ENCODE data around the gene CEACAM1. TPM values are rescaled to one million over a fixed set of nuclear protein-coding genes. Genes with fewer than 3 reads are reported as not detected.

CEACAM1 gene
- total RNA-seq: not detected in 2 replicates

DNA sequence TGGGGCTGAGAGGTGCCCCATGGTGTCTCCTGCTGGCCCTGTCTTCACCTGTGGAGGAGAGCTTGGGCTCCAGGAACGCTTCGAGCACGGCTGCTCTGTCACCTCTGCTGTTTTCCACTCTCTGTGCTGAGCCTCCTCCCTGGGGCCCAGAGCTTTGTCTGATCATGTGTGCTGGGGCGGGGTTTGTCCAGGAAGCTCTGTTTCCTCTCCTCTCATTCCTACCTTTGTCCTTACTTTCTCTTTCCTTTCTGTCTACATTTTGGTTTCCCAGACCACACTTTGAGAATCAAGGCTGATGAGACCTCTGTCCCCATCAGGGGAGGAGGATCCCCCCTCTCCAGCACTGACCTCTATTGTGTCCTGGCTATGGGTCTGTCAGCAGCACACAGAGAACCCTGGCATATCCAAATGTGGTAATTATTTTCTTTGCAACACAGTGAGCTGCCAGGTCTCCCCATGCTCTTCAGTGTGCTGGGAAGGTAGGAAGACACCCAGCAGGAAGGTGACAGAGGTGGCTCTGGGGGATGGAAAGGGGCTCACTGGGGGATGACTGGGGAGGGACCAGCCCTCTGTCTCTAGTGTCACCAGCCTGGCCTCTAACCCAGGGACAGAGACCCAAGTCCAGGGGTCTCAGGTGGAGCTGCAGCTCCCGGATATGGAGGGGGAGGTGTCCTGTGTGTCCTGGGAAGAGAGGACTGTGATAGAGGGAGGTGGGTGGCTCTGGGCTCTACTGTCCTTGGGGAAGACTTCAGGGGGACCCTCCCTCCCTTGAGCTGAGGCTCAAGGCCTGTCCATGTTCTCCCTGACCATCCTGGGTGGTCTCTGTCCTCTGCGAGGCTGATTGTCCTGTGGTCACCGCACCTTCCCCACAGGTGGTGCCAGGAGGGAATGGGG lies at the start of gene CEACAM1:
Gene CEACAM1 (minus strand): TSS at position 128 of the 894 bp plus-strand sequence. CDS start 107 bp downstream, at position 21.

Other genes with a start within 250 kb of the CEACAM1 start
- 0.37 TPM in 1 of 2 replicates, not detected in the other for gene PRR19, start 226.3 kb downstream of the CEACAM1 start, total RNA-seq
- 15.1 and 19.6 TPM in 2 replicates for gene PAFAH1B3, start 225.9 kb downstream of the CEACAM1 start, total RNA-seq
- gene TMEM145, start 215.2 kb downstream of the CEACAM1 start, total RNA-seq: not detected in 2 replicates
- 45.7 and 52.1 TPM in 2 replicates for gene MEGF8, start 202.8 kb downstream of the CEACAM1 start, total RNA-seq
- gene CNFN, start 138.2 kb downstream of the CEACAM1 start, total RNA-seq: not detected in 2 replicates
- gene LIPE, start 101.1 kb downstream of the CEACAM1 start, total RNA-seq: 1.5 and 2.8 TPM in 2 replicates
- not detected in 2 replicates for gene CXCL17, start 85.5 kb downstream of the CEACAM1 start, total RNA-seq
- gene CEACAM8, start 66.4 kb upstream of the CEACAM1 start, total RNA-seq: not detected in 2 replicates
- not detected in 2 replicates for gene PSG3, start 212.0 kb upstream of the CEACAM1 start, total RNA-seq
- gene PSG8, start 237.2 kb upstream of the CEACAM1 start, total RNA-seq: not detected in 2 replicates

Data from smooth muscle cell of the umbilical artery (primary cell).